Measurements from ENCODE around the gene DCAF8.

The DCAF8 gene

DNA sequence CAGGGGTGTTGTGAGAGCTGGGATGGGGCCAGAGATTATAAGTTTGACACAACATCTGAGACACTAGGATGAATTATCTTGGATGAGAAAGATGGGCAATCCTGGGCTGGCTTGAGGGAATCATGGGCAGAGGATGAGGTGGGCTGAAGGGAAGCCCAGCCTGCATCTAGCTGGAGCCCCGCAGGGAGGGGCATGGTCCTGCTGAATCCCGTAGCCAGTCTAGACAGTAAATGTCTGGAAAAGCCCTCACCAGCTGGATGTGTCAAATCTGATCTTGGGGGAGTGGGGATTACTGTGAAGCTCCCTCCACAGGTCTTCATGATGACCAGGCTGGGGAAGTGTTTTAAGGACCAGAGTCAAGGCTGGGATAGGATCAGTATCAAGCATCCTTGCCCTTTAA lies 75.6 kb downstream of the DCAF8 start:
- DNase-seq (ENCODE audit: extremely low spot score, insufficient read length, low read depth), result no peak
- no peak for FAIRE-seq

DNA sequence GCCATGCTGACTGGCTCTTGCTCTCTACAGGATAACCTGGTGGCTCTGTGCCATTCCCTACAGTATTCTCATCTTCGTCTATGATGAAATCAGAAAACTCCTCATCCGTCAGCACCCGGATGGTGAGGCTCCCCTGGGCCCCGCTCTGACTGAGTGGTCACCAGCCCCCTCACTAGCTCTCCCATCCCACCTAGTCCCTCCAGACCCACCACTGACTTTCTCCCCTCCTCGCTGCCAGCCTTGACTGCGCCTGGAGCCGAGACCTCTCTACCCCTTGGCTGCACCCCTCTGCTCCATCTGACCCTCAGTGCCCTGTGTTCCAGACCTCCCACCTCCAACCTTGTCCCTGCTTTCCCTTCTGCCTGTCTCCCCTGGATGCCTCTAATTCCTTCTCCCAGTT lies 76.1 kb downstream of the DCAF8 start:
- no peak for DNase-seq (ENCODE audit: extremely low spot score, insufficient read length, low read depth)
- FAIRE-seq, result no peak

DNA sequence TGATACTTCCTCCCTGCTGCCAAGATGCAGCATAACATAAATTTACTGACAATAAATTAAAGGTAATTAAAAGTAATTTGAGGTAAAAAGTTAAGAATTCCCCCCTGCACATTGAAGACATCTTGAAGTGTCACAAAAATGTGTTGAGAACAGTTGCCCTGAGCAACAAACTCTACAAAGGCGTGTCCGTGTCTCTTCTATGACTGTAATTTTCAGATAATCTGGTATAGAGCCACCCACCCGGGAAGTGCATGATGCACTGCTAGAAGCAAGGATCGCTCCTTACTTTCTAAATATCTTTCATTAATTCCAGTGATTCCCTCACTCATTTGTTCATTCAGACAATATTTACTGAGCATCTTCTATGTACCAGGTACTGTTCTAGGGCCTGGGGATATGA lies 83.0 kb downstream of the DCAF8 start:
- no peak for DNase-seq (ENCODE audit: extremely low spot score, insufficient read length, low read depth)

DNA sequence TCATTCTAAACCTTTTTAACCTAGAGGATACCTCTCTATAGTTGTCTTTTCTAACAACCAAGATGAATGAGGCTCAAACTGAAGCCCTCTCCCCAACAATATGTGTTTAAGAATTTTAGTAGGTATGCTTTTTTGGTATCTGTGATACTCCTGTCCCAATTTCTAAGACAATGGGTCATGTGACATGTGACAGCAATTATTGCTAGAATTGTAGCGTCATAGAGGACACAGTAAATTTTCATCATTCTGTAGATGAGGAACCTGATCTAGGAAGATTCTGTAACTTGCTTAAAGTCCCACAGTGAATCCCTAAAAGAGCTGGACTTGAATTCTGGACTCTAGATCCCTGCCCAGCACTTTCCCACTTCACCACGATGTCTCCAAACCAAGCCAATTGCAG lies 83.6 kb downstream of the DCAF8 start:
- no peak for DNase-seq (ENCODE audit: extremely low spot score, insufficient read length, low read depth)
- FAIRE-seq, result no peak

More for the DNA sequence above, 83.0 kb downstream of the DCAF8 start:
- FAIRE-seq, result no peak

DNA sequence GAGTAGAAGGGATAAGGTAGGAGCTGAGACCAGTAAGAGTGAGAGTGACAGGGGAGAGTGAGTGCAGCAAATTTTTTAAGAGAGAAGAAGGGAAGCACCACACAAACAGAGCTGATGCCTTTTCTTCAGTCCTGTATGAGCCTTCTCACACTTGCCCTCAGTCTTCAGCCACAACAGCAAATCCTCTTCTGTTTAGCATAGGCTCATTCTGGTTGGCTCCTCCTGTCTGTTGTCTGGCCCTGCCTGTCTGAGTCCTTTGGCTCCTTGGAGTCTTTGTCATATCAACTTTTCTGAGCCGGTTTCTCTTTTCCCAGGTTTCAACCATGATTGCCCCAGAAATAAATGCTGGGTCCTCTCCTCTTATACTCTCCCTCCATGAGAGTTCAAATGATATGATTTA lies 84.7 kb downstream of the DCAF8 start:
- no peak for FAIRE-seq
- DNase-seq (ENCODE audit: extremely low spot score, insufficient read length, low read depth), result no peak

DNA sequence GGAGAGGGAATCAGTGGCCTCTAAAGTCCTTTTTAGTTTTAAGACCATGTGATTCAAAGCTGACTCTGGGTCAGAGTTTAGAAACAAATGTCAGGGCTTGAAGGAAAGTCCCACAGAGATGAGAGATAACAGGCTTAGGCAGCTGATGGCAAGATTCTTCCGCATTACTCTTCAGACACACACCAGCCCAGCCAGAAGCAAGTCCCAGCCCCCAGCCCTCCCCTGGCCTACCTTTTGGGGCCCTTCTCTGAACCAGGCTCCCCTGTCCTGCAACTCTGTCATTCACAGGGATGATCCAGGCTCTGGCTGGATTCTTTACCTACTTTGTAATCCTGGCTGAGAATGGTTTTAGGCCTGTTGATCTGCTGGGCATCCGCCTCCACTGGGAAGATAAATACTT lies 85.1 kb downstream of the DCAF8 start:
- DNase-seq (ENCODE audit: extremely low spot score, insufficient read length, low read depth), result no peak
- no peak for FAIRE-seq

DNA sequence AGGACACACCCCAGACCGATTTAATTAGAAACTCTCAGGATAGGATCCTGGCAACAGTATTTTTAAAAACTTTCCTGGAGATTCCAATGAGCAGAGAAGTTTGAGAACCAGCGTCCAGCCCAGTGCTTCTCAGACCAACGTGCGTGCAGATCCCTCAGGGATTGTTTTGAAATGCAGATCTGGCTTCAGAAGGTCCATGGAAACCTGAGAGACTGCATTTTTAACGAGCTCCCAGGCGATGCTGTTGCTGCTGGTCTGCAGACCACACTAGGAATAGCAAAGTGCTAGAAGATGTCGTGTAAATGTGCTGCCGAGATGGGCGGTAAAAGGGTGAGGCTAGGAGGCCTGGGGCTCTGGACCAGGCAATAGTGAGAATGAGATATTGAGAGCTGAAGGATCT lies 90.4 kb downstream of the DCAF8 start:
- no peak for FAIRE-seq
- DNase-seq (ENCODE audit: extremely low spot score, insufficient read length, low read depth), result no peak

DNA sequence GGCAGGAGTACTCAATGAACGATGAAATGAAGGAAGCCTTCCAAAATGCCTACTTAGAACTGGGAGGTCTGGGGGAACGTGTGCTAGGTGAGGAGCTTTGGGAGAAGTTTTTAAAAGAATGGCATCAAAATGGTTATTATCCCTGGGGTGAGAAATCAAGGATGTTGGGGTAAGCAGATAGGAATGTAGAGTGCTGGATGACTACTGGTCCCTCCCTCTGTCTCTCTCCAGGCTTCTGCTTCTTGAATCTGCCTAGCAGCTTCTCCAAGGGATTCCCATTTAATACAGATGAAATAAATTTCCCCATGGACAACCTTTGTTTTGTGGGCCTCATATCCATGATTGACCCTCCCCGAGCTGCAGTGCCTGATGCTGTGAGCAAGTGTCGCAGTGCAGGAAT lies 91.0 kb downstream of the DCAF8 start:
- DNase-seq (ENCODE audit: extremely low spot score, insufficient read length, low read depth) (no peak), FAIRE-seq (no peak)

DNA sequence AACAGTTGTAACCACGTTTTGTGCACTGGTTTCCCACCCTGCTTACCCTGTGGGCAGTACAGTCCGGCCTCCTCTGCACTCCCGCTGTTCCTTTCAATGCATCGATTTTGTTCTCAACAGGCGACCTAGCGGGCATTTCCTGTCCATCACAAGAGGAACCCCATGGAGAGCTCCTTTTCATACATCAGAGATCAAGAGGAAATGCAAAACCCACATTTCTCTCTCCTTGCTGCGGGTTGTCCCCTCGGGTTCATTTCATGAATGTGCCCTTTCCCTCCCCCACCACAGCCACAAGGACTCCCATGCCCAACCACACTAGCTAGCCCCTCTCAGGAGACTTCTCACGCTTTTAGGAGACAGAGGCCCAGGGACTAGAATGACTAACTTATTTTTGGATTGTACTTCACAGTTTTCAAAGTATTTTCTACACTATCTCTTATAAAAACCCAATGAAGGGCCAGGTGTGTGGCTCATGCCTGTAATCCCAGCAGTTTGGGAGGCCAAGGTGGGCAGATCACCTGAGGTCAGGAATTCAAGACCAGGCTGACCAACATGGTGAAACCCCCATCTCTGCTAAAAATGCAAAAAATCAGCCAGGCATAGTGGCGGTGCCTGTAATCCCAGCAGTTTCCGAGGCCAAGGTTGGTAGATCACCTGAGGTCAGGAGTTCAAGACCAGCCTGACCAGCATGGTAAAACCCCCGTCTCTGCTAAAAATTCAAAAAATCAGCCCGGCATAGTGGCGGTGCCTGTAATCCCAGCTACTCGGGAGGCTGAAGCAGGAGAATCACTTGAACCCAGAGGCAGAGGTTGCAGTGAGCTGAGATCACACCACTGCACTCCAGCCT lies 92.6 kb downstream of the DCAF8 start:
- DNase-seq (ENCODE audit: extremely low spot score, insufficient read length, low read depth) (peak; percentile 29), FAIRE-seq (peak; percentile 87)

DNA sequence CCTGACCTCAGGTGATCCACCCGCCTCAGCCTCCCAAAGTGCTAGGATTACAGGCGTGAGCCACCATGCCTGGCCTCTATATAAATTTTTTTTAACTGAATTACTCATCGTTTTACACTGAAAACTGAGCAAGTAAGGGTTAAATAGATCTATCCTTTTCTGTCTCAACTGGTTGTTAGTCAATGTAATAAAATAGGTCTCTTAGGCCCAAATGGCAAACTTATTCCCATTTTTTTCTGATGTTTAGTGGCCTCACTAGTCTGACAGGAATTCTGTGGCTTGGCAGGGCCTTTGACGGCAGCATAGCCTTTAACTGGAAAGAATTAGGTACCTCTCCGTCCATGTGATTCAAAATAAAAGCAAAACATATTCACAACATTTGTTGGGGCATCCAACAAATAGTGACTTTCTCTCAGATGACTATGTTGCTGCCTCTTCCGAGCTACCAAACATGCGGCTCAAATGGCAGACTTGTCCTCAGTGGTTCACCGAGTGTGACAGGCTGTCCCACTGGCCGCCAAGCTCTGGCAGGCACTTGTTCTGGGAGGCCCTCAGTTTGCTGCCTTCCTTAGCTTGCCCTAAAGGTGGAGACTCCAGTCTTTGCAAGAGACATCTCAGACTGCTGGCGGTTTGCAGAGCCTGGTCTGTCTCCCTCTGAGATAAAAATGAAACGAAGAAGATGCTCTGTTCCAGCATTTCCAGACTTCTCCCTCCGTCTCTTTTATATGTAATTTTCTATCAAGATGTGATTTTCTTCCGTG lies 93.6 kb downstream of the DCAF8 start:
- no peak for DNase-seq (ENCODE audit: extremely low spot score, insufficient read length, low read depth)
- FAIRE-seq, result no peak

DNA sequence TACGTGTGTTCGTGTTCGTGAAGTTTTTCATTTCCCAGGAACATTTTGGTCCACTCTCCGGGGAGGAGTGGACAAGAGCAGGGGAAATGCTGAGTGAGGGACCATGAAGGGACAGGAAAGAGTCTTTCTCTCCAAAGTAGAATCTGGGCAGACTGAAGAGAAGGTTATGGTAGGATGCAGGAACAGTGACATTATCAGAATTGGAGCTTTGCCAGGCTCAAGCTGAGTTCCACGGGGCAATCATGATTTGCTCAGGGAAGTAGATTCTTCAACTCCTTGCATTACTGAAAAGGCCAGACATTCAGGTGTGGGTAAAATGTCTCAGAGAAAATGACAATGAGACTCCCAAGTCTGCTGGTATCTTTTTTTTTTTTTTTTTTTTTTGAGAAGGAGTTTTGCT lies 94.3 kb downstream of the DCAF8 start:
- DNase-seq (ENCODE audit: extremely low spot score, insufficient read length, low read depth) (no peak), FAIRE-seq (no peak)

DNA sequence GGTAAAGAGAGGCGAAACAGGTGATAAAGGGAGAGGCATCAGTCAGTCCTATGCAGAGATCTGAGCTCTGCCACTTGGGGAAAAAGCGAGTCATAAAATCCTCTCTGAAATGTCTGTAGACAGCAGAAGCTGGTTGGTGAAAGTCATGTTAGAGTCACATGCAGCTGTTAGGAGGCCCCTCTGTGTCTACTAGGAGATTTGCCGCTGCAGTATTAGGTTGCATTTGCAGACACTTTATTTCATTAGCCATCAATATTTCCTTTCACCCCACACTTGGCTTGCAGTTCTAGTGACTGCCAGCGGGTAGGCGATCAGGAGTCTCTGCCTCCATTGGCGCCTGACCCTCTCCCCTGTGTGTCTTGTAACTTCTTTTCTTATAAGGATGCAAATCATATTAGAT lies 94.8 kb downstream of the DCAF8 start:
- FAIRE-seq, result no peak
- DNase-seq (ENCODE audit: extremely low spot score, insufficient read length, low read depth), result no peak

DNA sequence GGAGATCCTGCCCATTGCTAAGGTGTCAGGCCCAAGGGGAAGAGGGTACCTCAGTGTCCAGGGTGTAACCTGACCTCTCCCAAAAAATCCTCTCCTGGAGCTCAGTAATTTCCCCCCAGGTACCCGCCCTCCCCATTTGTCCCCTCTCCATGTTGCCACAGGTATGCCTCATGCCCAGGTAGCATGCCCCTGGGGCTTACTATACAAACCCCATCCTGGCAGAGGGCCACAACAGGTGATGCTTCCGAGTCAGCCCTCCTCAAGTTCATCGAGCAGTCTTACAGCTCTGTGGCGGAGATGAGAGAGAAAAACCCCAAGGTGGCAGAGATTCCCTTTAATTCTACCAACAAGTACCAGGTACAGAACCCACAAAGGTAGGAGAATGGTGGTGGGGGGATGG lies 95.3 kb downstream of the DCAF8 start:
- no peak for FAIRE-seq
- no peak for DNase-seq (ENCODE audit: extremely low spot score, insufficient read length, low read depth)

DNA sequence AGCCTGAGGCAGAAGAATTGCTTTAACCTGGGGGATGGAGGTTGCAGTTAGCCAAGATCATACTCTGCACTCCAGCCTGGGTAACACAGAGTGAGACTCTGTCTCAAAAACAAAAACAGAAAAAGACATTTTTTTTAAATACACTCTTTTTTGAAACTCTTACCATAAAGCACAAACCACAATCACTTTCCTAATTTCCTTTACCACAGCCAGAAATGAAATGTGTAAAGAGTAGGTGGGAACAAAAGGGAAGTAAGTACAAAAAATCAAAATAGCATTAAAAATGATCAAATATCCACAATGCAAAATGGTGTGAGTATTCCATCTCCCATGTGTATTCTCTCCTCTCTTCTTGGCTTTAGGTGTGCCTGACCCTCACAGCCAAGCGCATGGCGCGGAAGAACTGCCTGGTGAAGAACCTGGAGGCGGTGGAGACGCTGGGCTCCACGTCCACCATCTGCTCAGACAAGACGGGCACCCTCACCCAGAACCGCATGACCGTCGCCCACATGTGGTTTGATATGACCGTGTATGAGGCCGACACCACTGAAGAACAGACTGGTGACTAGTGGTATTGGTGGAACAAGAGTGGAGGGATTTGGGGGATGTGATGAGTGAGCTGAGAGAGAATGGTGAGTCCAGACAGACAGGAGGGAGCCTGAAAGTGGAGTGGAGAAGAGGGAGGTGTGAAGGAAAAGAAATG lies 96.0 kb downstream of the DCAF8 start:
- FAIRE-seq (peak; percentile 9), DNase-seq (ENCODE audit: extremely low spot score, insufficient read length, low read depth) (no peak)

Measured in GM18507 (cell line).